ENCODE data around the gene NLRP4.

Gene NLRP4

GRCh38 chr19:55867101-55867500 lies 30.8 kb downstream of the NLRP4 start:
- ATAC-seq: no peak
- no peak for TF ChIP-seq TSHZ2 (CRISPR knock-in tag; IDR thresholded peaks at IDR 0.05)
- TF ChIP-seq PPARA (CRISPR knock-in tag; IDR thresholded peaks at IDR 0.05; ENCODE audit: borderline replicate concordance): no peak
- TF ChIP-seq CREB5 (CRISPR knock-in tag; IDR thresholded peaks at IDR 0.05; ENCODE audit: low read depth): no peak
- no peak for TF ChIP-seq OSR1 (CRISPR knock-in tag; IDR thresholded peaks at IDR 0.05)
- no peak for TF ChIP-seq ZNF70 (CRISPR knock-in tag; IDR thresholded peaks at IDR 0.05)
- TF ChIP-seq ESRRG (CRISPR knock-in tag; IDR thresholded peaks at IDR 0.05): no peak
- no peak for TF ChIP-seq SNAI2 (CRISPR knock-in tag; IDR thresholded peaks at IDR 0.05)
- no peak for TF ChIP-seq CSDC2 (CRISPR knock-in tag; IDR thresholded peaks at IDR 0.05)
- no peak for TF ChIP-seq RARB (CRISPR knock-in tag; IDR thresholded peaks at IDR 0.05)
- no peak for TF ChIP-seq ZC3H10 (CRISPR knock-in tag; IDR thresholded peaks at IDR 0.05)
- no peak for TF ChIP-seq ZNF8 (CRISPR knock-in tag; IDR thresholded peaks at IDR 0.05)

- no peak for TF ChIP-seq TOX (CRISPR knock-in tag; IDR thresholded peaks at IDR 0.05; ENCODE audit: borderline replicate concordance)
- TF ChIP-seq CREB5 (CRISPR knock-in tag; IDR thresholded peaks at IDR 0.05; ENCODE audit: low read depth): no peak
- TF ChIP-seq ZFP3 (CRISPR knock-in tag; IDR thresholded peaks at IDR 0.05): no peak
- no peak for TF ChIP-seq PPARA (CRISPR knock-in tag; IDR thresholded peaks at IDR 0.05; ENCODE audit: borderline replicate concordance)
- TF ChIP-seq CSDC2 (CRISPR knock-in tag; IDR thresholded peaks at IDR 0.05): no peak
- TF ChIP-seq CSRNP3 (CRISPR knock-in tag; IDR thresholded peaks at IDR 0.05): no peak
- no peak for TF ChIP-seq POU6F1 (CRISPR knock-in tag; IDR thresholded peaks at IDR 0.05; ENCODE audit: borderline replicate concordance, low read depth)
- TF ChIP-seq PATZ1 (CRISPR knock-in tag; IDR thresholded peaks at IDR 0.05; ENCODE audit: borderline replicate concordance): no peak
- no peak for TF ChIP-seq GLIS3 (CRISPR knock-in tag; IDR thresholded peaks at IDR 0.05)
- TF ChIP-seq ZNF8 (CRISPR knock-in tag; IDR thresholded peaks at IDR 0.05): no peak
- no peak for TF ChIP-seq ZFP30 (CRISPR knock-in tag; IDR thresholded peaks at IDR 0.05)
- no peak for TF ChIP-seq ZC3H10 (CRISPR knock-in tag; IDR thresholded peaks at IDR 0.05)
- no peak for TF ChIP-seq ARNTL (CRISPR knock-in tag; IDR thresholded peaks at IDR 0.05; ENCODE audit: borderline replicate concordance, low read depth)
- no peak for TF ChIP-seq ISL1 (CRISPR knock-in tag; IDR thresholded peaks at IDR 0.05)
- no peak for TF ChIP-seq ZNF565 (CRISPR knock-in tag; conservative IDR thresholded peaks at IDR 0.05; ENCODE audit: low read depth)
- TF ChIP-seq TCF4 (CRISPR knock-in tag; IDR thresholded peaks at IDR 0.05; ENCODE audit: borderline replicate concordance): no peak
- no peak for ATAC-seq
Observed at GRCh38 chr19:55870736-55871135, 34.4 kb downstream of the NLRP4 start.

Measured in SK-N-SH treated with all-trans-retinoic acid at 6 μM for 48 hours (cell line).